CD4-positive, alpha-beta T cell (primary cell): ENCODE measurements around the gene GPS1. TPM values are rescaled to one million over a fixed set of nuclear protein-coding genes. Genes with fewer than 3 reads are reported as not detected.
A peak's percentile ranks its signal among the peaks of the same experiment; 100 is the strongest.

Source experiments
- ATAC-seq: fragments of 200-7000 bp; cut with Tn5 transposase; one replicate; pipeline ENCODE4 v1.10.0; 2022; ENCODE audit warnings: mild to moderate bottlenecking; ENCODE audit not compliant: poor library complexity
- CTCF ChIA-PET: fragments of 350-600 bp; sonication (Branson Sonifier 250); formaldehyde crosslinking; loops from one replicate; lab custom pipeline; 2021; ENCODE audit warnings: antibody characterized with exemption, inconsistent platforms; lab: Charles Lee
- POLR2A ChIA-PET: fragments of 350-600 bp; sonication (Branson Sonifier 250); formaldehyde crosslinking; loops from one replicate; lab custom pipeline; 2021; ENCODE audit warnings: antibody characterized with exemption, inconsistent platforms; lab: Charles Lee
- DNase-seq, 14 experiments: peaks; one replicate each; pipeline ENCODE4 v3.0.0-alpha.2; 2013 to 2020; ENCODE audit warnings: mixed read lengths in 2 of 14
- H3K27ac ChIP-seq, 2 donors: one replicate each; pipeline versions ENCODE4 v1.5.1 to v1.7.0; 2013; ENCODE audit warnings: low read length in 2 of 2, low read depth in 1 of 2, mild to moderate bottlenecking in 1 of 2
- H3K27me3 ChIP-seq, 2 experiments: 1 replicate in 1 of 2; 2 replicates in 1 of 2; pipeline versions ENCODE4 v1.6.1 to v1.7.0; 2013; ENCODE audit warnings: low read length in 2 of 2, control low read depth in 1 of 2, mild to moderate bottlenecking in 1 of 2, moderate library complexity in 1 of 2; ENCODE audit not compliant: insufficient read depth in 2 of 2, control insufficient read depth in 1 of 2
- H3K36me3 ChIP-seq: one replicate; pipeline ENCODE4 v1.6.1; 2013; ENCODE audit warnings: low read length, control low read depth; ENCODE audit not compliant: insufficient read depth
- H3K4me1 ChIP-seq: one replicate; pipeline ENCODE4 v1.6.1; 2013; ENCODE audit warnings: low read length, control low read depth; ENCODE audit not compliant: insufficient read depth
- H3K4me3 ChIP-seq: one replicate; pipeline ENCODE4 v1.5.1; 2013; ENCODE audit warnings: mild to moderate bottlenecking, low read length, moderate library complexity
- H3K9me3 ChIP-seq, 2 experiments: 1 replicate in 1 of 2; 2 replicates in 1 of 2; pipeline versions ENCODE4 v1.6.1 to v1.7.0; 2013; ENCODE audit warnings: low read length in 2 of 2, mild to moderate bottlenecking in 2 of 2, control low read depth in 1 of 2, moderate library complexity in 1 of 2; ENCODE audit not compliant: control insufficient read depth in 1 of 2, insufficient read depth in 1 of 2
- H3K27ac Mint-ChIP-seq: one replicate; pipeline ENCODE4 v1.8.0; 2020; ENCODE audit warnings: mixed read lengths
- H3K27me3 Mint-ChIP-seq: one replicate; pipeline ENCODE4 v1.8.0; 2021; ENCODE audit warnings: mixed read lengths
- H3K36me3 Mint-ChIP-seq: one replicate; pipeline ENCODE4 v1.8.0; 2021; ENCODE audit warnings: low read depth, mixed read lengths
- H3K4me1 Mint-ChIP-seq: one replicate; pipeline ENCODE4 v1.8.0; 2021; ENCODE audit warnings: low read depth, mixed read lengths
- H3K4me3 Mint-ChIP-seq: one replicate; pipeline ENCODE4 v1.8.0; 2020; ENCODE audit warnings: mild to moderate bottlenecking, mixed read lengths
- H3K9me3 Mint-ChIP-seq: one replicate; pipeline ENCODE4 v1.8.0; 2020; ENCODE audit warnings: mixed read lengths
- intact Hi-C, 2 experiments: fragments of 100-400 bp; cut with DNase I in 1 of 2; cut with micrococcal nuclease in 1 of 2; formaldehyde crosslinking; loops; one replicate each; pipeline versions ENCODE4 v1.15.1 to v1.9.0; 2023 to 2025; cut with DNase I, micrococcal nuclease
- total RNA-seq, 174 experiments: library from RNA in 2 of 174; stranded (reverse) in 2 of 174; gene quantifications; one replicate each; pipeline ENCODE4 v1.2.3 and lab custom pipeline; 2021 to 2026
- TF ChIP-seq, protein P1 (sequence below): fragments of 200-600 bp; IDR thresholded peaks from one replicate; pipeline ENCODE4 v1.8.0; 2022; ENCODE audit warnings: antibody characterized with exemption, mild to moderate bottlenecking

Gene GPS1
- total RNA-seq, 2 experiments from 2014 or later, result 64.6 to 69.3 TPM

- Histone ChIP-seq H3K27me3 (no peaks in the 10 kb centered on the region), H3K36me3 (peaks cover 30% of the 10 kb centered on the region), H3K27ac (peak overlapping the region; percentile 30 to 35), H3K9me3 (no peaks in the 10 kb centered on the region), H3K4me1 (peaks cover 34% of the 10 kb centered on the region), H3K4me3 (peak overlapping the region; percentile 81)
- DNase-seq (no peak), ATAC-seq (no peak)
- POLR2A ChIA-PET, result interaction anchor here (0.7 to 3.0 kb wide), 8 partner anchors 12 to 239 kb away, joined by 3 to 17 read pairs (median 5); partner anchors contain the start of genes FASN, GPS1, RAC3 and RFNG
- CTCF ChIA-PET, result interaction anchor here (1.0 kb wide), 1 partner anchor 34 kb away, joined by 3 read pairs; no protein-coding TSS in a partner anchor
- intact Hi-C loops, result loop anchor here (1.0 to 2.0 kb wide), 2 partner anchors 13 to 14 kb away; partner anchors contain the start of genes GPS1 (in 2 of the 2) and RFNG (in 2 of the 2)
- TF ChIP-seq, protein P1, sequence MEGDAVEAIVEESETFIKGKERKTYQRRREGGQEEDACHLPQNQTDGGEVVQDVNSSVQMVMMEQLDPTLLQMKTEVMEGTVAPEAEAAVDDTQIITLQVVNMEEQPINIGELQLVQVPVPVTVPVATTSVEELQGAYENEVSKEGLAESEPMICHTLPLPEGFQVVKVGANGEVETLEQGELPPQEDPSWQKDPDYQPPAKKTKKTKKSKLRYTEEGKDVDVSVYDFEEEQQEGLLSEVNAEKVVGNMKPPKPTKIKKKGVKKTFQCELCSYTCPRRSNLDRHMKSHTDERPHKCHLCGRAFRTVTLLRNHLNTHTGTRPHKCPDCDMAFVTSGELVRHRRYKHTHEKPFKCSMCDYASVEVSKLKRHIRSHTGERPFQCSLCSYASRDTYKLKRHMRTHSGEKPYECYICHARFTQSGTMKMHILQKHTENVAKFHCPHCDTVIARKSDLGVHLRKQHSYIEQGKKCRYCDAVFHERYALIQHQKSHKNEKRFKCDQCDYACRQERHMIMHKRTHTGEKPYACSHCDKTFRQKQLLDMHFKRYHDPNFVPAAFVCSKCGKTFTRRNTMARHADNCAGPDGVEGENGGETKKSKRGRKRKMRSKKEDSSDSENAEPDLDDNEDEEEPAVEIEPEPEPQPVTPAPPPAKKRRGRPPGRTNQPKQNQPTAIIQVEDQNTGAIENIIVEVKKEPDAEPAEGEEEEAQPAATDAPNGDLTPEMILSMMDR, result no peak
- Mint-ChIP-seq H3K4me1 (peaks cover 9% of the 10 kb centered on the region), H3K9me3 (no peaks in the 10 kb centered on the region), H3K27ac (peak overlapping the region; percentile 47), H3K27me3 (no peaks in the 10 kb centered on the region), H3K36me3 (peaks cover 6% of the 10 kb centered on the region), H3K4me3 (peak overlapping the region; percentile 58)
These were observed 12.9 kb downstream of the GPS1 start for GRCh38 chr17:82064433-82065192.

DNA sequence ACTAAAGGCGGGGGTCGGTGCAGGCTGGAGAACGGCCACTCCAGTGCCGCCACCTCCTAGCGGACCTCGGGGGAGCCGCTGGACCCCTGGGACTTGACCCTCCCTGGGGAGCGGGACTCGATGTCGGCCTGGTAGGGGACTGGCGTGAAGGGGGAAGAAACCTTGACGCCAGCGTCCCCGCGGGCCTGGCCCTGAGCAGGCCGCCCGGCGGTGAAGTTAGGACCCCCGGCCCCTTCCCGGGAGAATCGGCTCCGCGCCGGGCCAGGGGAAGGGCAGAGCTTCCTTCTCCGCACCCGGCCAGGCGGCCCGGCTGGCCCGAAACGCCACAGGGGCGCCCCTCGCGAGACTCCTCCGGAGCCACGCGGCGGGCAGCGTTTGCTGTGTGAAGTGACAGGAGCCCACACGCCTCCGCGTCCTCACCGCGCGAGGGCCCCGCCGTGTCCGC, 13.5 kb downstream of the GPS1 start:
- TF ChIP-seq, protein P1, result no peak
- intact Hi-C loops, result loop anchor here (1.0 to 2.0 kb wide), 2 partner anchors 14 kb away; partner anchors contain the start of genes GPS1 (in 2 of the 2) and RFNG (in 2 of the 2)
- Mint-ChIP-seq H3K9me3 (no peaks in the 10 kb centered on the region), H3K4me1 (peaks cover 9% of the 10 kb centered on the region), H3K27ac (no peak overlapping the region), H3K27me3 (no peaks in the 10 kb centered on the region), H3K4me3 (peak overlapping the region; percentile 58), H3K36me3 (peaks cover 2% of the 10 kb centered on the region)
- peak overlapping the region; percentile 81 for H3K4me3 ChIP-seq
- H3K27me3 ChIP-seq, result no peaks in the 10 kb centered on the region
- peaks cover 34% of the 10 kb centered on the region for H3K4me1 ChIP-seq
- DNase-seq (peak in 4 of 14 experiments; percentile 19 to 48 (median 32)), ATAC-seq (peak; percentile 63)
- ChIA-PET POLR2A (interaction anchor here (0.7 to 3.0 kb wide), 8 partner anchors 13 to 238 kb away, joined by 3 to 17 read pairs (median 5); partner anchors contain the start of genes FASN, GPS1, RAC3 and RFNG), CTCF (interaction anchor here (1.0 kb wide), 1 partner anchor 34 kb away, joined by 3 read pairs; no protein-coding TSS in a partner anchor)
- H3K36me3 ChIP-seq, result peaks cover 24% of the 10 kb centered on the region
- peak overlapping the region; percentile 30 to 35 for H3K27ac ChIP-seq
- H3K9me3 ChIP-seq, result no peaks in the 10 kb centered on the region

- Mint-ChIP-seq H3K27ac (peak within 1 kb of the TSS; percentile 88), H3K36me3 (no peaks in the 10 kb centered on the region), H3K4me1 (peaks cover 9% of the 10 kb centered on the region), H3K9me3 (no peaks in the 10 kb centered on the region), H3K27me3 (no peaks in the 10 kb centered on the region), H3K4me3 (peak within 1 kb of the TSS; percentile 89)
- TF ChIP-seq, protein P1, result no peak
- Histone ChIP-seq H3K27ac (peak within 1 kb of the TSS; percentile 65 to 85), H3K4me1 (peaks cover 34% of the 10 kb centered on the region), H3K4me3 (peak within 1 kb of the TSS; percentile 81), H3K36me3 (peaks cover 18% of the 10 kb centered on the region), H3K27me3 (no peaks in the 10 kb centered on the region), H3K9me3 (no peaks in the 10 kb centered on the region)
- ChIA-PET POLR2A (interaction anchor here (0.6 to 3.0 kb wide), 13 partner anchors 11 to 238 kb away, joined by 3 to 17 read pairs (median 4); partner anchors contain the start of genes DCXR, FASN, GPS1 and RAC3), CTCF (interaction anchor here (1.0 to 1.7 kb wide), 3 partner anchors 35 to 106 kb away, joined by 3 to 7 read pairs (median 3); no protein-coding TSS in a partner anchor)
- DNase-seq, result peak; percentile 43 to 89 (median 66)
- intact Hi-C loops, result loop anchor here (1.0 to 2.0 kb wide), 3 partner anchors 14 to 33 kb away; partner anchors contain the start of genes GPS1 (in 2 of the 2), RFNG (in 2 of the 2) and FASN (in 1 of the 2)
- peak; percentile 88 for ATAC-seq
These were observed 14.1 kb downstream of the GPS1 start, which contains the start of gene DUS1L for GRCh38 chr17:82065638-82066303. Gene DUS1L, minus strand, starts transcription at chr17:82065804. Its CDS starts 745 bp downstream, at chr17:82065059.
